NOMO-1 (cell line): ENCODE data around the gene SLC12A4.
"Not testable (repeated sequence)": the region's sequence is repeated elsewhere in the genome, so short reads cannot be mapped to it uniquely, and the experiment has no call there.

Source experiments
- DNase-seq, 2 experiments: peaks; one replicate each; lab custom pipeline; 2025; ENCODE audit not compliant: unreplicated experiment in 2 of 2; lab: John Stamatoyannopoulos, UW

SLC12A4 gene

DNA sequence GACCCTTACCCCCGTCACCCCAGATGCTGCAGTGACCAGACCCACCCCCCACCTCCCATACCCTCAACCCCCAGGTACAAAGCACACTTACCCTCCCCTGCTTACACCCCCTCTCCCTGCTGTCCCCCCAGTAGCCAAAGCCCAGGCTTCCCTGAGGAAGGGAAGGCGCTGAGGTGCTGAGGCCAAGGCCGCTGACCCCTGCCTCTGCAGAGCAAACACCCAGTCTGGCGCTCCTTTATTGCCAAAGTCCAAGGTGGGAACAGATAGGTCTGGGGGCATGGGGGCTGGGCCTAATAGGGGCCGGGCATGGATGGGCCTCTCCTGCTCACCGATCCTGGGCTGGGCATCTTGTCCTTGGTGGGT is 25.2 kb downstream of the SLC12A4 start:
- DNase-seq = no peak

DNA sequence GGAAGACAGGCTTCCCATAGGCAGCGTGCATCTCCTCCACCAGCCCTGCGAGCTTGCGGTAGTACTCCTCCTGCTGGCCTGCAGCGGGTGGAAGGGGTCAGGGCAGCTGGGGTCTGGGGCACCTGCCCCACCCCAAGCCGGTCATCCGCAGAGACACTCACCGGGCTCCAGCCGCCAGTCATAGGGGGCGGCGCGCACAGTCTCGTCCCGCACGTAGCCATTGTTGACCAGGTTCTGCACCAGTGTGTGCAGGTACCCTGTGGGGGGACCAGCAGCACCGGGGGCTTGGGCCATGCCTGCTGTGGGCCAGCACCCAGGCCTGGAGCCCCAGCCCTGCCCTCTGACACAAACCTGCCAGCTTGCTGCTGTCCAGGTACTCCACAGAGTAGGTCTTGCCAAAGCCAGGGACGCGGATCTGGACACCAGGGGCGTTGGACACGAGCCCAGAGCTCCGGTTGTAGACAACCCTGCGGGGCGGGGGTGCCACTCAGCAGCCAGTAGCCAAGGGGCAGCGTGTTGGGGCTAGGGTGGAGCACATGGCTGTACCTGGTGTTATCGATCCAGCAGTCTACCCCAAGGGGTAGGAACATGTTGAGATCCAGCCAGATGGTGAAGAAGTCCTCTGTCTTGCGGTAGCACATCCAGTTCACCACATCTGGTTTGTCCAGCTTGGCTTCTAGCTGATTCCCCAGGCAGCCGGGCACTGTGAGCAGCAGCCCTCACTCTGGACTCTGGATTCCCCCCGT is 25.8 kb downstream of the SLC12A4 start:
- DNase-seq = no peak

DNA sequence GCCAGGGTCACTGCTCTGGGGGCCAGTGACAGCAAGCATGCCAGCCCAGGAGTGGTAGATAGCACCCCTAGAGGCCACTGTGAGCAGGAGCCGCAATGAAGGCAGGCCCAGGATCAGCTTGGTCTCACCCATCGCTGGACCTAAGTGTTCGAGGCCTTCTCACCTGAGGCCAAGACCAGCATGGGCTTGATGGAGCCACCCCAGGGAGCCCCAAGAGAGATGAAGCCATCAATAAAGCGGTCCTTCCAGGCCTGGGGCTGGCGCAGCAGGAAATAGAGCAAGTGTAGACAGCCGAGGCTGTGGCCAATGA is 26.3 kb downstream of the SLC12A4 start:
- peak; percentile 11 to 17 for DNase-seq

DNA sequence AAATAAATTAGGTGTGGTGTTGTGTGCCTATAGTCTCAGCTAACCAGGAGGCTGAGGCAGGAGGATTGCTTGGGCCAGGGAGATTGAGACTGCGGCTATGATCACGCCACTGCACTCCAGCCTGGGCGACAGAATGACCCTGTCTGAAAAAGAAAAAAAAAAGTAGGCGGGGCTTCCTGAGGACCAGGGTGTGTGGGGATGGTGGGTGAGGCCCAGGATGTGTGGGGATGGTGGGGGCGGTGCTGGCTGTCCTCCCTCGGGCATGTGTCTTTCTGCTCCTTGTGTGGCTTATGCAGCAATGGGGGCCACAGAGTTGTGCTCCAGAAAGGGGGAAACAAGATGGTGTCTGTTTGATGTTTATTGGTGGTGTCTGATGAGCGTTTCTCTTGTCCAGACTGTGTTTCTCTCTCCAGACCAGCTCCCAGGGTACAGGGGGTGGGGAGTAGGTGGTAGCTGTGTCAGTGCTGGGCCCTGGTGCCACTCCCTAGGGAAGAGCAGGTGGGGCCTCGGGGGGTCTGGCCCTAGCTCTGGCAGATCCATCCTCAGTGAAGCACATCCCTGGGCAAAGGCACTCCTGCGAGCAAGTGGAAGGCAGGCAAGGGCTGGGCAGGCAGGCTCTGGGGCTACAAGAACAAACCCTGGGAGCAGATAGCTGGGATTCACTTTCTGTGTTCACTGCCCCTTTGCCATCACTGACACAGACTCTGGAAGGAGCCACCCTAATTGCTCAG is 26.8 kb downstream of the SLC12A4 start:
- DNase-seq = no peak

DNA sequence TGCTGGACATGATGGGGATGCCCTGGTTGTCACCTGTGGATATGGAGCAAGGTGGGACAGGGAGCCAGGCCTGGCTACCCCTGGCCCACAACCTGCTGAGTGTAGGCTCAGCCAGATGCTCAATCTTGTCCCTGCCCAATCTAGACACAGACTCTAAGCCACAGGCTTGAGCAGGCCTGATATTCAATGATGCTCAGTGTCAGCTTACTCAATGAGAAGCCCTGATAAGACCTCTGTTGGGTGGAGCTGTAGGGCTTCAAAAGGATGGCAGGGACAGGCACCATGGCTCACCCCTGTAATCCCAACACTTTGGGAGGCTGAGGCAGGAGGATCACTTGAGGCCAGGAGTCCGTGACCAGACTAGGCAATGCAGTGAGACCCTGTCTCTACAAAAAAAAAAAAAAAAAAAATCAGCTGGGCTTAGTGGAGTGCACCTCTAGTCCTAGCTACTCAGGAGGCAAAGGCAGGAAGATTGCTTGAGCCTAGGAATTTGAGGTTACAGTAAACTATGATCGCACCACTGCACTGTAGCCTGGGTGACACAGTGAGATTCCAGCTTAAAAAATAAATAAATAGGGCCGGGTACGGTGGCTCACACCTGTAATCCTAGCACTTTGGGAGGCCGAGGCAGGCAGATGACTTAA is 27.9 kb downstream of the SLC12A4 start:
- DNase-seq = no peak

DNA sequence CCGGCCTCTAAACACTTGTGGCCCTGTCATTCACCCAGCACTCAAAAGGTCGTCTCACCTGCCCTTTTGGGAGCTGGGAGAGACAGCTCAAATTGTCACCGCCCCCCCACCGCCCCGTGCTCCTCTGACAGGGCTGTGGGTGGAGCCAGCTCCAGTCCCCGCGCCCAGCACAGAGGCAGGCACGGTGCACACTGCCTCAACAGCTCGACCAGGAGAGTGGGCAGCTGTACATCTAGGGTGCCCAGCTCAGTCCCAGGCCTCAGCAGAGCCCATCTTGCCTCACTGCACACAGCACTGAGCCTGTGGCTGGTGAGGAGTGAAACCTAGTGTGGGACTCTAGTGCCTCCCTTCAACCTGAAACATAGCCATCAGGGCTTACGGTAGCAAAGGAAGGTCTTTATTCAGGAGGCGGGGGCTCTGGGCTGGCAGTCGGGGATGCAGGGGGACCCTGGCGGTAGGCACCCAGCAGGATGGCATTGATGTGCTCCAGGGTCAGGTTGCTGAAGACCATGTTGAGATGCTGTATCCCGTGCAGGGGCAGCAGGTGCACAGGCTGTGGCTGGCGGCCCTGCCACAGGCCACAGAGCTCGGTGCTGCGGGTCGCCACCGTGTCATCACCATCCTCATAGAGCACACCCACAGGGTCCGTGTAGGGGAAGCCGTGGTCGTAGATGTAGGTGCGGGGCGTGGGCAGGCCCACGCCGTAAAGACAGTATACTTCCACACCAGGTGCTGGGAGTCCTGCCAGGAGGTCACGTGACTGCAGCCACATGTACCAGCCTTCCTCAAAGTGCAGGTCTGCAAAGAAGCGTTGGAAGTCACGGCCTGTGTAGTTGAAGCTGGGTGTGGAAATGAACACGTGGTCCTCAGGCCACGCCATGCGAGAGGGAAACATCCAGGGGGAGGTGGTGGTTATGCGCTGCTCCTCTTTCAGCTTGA is 28.7 kb downstream of the SLC12A4 start:
- DNase-seq = no peak

DNA sequence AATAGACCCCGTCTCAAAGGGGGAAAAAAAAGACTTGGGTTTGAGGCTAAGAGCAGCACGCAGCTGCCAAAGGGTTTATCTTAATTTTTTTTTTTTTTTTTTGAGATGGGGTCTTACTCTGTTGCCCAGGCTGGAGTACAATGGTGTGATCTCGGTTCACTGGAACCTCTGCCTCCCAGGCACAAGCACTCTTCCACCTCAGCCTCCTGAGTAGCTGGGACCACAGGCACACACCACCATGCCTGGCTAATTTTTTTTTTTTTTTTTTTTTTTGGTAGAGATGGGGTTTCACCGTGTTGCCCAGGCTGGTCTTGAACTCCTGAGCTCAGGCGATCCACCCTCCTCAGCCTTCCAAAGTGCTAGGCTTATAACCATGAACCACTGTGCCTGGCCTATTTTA is 30.7 kb downstream of the SLC12A4 start:
- not testable (repeated sequence) for DNase-seq

DNA sequence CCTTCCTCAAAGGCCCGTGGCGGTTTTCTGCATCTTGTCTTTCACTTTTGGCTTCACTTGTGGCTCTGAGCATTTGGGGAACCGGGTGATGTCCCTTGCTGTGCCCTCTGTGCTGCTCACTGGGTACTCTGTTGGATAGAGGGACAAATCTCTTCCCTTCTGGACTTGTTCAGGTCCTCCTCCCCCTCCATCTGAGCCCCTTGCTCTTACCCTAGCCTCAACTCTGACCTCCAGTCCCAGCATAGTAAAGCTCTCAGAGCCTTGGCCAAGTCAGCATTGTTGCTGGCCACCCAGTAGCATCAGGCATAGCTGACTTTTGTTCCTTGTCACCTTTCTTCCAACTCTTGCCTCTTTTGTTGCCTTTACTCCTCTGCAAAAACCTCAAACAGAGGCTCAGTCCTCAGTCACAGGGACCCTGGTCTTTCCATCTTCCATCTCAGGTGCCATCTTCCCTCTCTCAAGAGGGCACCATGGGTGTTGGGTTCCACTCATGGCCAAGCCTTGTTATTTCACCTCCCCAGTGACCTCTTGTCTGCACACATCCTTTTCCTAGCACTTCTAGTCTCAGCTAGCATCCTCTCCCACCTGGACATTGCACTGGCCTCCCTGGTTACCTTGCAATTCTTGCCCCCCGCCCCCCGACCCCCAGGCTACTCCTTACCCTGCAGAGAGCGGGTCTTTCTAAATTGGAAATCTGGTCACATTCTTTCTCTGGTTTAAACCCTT is 31.4 kb downstream of the SLC12A4 start:
- peak; percentile 94 to 98 for DNase-seq

DNA sequence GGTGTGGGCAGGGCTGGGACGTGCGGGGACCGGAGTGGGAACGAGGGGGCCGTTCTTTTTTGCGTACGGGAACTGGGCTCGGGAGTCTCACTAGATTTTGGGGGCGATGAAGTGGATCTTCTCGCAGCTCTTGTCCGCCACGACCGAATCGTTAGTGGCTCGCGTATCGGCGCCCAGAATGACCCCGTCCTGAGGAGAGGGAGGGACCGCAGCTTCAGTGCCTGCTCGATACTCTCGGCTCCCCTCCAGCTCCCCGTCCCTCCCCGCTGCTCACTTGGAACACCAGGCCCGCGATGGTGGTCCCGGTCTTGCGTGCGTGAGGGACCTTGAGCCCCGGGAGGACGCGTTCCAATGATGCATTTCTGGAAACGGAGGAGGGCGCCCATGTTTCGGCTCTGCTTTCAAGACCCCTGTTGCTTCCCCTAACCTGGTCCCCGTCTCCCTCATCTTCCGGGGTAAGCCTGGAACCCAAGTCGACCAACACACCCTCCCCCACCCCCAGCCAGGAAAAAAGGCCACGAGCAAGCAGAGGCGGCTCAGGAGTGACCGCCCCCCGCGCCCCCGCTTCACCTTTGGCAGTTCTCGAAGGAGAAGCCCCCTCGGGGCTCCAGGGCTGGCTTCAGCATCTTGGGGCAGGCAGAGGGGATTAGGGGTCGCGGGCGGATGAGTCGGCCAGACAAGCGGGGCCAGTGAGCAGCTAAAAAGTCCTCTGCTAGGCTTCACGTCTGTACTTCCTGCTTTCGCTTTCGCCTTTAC is 32.1 kb downstream of the SLC12A4 start, which contains the start of gene PSMB10:
Gene PSMB10, minus strand, starts transcription at position 727 of the 756 bp plus-strand sequence. Its CDS starts 101 bp downstream, at position 626.
- DNase-seq = no peak

DNA sequence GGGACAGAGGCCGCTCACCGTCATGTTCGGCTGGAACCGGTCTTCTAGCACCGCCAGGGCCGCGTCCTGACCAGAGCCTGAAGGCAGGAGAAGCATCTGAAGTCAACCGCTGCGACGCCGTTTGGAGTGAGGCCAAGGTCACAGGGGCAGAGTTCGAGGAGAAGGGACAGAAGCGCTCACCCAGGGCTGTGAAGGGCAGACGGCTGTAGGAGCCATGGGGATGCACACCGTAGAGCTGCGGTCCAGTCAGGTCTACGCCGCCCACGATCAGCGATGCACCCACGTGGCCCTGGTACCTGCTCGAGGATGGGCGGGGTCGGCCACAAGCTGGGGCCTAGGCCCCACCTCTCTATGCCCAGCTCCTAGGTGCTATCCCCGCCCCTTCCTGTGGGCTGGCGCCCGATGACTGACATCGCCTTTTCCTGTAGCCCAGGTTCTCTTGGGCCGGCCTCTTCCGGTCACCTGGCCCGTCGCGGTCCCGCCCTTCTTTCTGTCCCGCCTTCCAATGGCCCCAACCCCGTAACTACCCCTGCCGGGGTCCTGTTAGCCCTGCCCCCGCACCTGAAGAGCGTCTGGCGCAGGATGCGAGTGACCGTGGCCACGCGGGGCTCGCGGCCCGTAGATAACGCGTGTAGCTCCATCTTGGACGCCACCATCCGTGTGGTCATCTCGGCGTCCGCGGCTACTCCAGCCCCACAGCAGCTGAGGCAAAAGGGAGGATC is 32.9 kb downstream of the SLC12A4 start:
- DNase-seq = peak; percentile 95 to 96

DNA sequence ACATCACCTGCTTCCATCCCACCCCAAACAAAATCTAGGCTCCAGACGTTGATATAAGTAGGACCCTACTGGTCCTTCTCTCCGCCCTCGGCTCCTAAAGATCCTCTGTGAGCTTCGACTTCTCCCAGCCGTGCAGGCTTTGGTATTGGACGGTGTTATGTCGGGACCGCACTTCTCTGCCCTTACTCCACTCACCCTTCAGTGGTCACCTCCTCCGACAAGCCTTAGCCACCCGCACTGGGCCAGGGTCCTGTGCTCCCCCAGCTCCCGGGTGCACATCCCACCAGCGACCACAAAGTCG is 33.4 kb downstream of the SLC12A4 start:
- DNase-seq = no peak

DNA sequence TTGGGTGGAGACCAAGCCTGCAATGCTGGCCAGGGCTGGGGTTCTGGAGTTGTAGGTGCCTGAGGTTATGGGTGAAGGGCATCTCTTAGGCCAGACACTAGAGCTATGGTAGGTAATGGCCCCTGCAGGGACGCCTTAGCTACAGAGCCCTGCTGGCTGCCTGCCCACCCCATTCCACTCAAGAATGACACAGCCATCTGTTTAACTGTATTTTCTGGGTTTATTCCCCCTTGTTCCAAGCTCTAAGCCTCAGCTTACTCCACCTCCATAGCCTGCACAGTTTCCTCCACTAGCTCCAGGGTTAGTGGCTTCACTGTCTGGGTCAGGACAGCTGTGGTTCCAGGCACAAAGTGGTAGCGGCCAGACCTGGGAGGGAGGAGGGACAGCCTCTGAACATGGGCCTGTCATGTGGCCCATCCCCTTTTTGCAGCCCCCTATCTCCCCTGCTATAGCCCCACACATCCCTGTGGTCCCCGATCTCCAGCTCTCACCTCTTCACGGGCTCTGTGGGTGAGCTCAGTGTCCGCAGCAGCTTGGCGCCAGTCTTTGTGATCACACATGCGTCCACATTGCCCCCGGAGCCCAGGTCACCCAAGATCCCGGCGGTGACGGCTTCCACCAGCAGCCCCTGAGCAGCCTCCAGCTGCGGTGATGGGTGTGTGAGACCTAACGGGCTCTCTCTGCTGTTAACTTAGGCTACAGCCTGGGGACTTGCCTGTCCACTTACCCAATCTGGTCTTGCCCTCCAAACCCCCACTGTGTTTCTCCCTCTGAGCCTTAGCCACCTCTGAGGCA is 33.9 kb downstream of the SLC12A4 start:
- no peak for DNase-seq

DNA sequence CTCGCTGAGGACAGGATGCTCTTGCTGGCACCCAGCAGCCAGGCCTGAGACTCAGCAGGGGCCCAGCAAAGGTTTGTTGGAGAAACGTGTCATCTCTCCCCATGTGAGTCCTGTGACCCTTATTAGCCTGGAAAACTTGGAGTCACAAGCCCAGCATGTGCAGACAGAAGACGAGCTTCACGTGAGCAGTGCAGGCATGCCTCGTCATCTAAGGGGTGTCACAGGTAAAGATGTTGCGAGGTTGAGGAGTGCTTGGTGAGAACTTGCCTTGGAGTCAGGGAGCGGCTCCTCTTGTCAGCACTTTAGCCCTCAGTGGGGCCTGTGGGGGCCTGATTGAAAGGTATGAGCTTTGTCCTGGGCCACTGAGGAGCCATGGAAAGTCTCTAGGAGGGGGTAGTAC is 34.6 kb downstream of the SLC12A4 start:
- no peak for DNase-seq

DNA sequence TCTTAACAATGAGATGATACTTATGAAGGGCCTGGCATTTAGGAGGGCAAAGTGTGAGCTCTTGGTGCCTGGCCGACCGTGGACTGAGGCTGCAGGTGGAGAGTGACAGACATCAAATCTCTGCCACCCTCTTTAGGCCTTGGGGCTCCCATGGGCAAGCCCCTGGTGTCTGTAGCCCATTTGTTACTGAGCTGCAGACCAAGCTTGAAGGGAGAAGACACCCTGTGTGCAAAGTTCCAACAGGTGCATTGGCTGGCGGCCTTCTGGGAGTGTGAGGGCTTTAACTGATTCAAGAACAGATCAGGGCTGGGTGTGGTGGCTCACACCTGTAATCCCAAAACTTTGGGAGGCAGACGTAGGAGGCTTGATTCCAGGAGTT is 36.0 kb downstream of the SLC12A4 start:
- no peak for DNase-seq

DNA sequence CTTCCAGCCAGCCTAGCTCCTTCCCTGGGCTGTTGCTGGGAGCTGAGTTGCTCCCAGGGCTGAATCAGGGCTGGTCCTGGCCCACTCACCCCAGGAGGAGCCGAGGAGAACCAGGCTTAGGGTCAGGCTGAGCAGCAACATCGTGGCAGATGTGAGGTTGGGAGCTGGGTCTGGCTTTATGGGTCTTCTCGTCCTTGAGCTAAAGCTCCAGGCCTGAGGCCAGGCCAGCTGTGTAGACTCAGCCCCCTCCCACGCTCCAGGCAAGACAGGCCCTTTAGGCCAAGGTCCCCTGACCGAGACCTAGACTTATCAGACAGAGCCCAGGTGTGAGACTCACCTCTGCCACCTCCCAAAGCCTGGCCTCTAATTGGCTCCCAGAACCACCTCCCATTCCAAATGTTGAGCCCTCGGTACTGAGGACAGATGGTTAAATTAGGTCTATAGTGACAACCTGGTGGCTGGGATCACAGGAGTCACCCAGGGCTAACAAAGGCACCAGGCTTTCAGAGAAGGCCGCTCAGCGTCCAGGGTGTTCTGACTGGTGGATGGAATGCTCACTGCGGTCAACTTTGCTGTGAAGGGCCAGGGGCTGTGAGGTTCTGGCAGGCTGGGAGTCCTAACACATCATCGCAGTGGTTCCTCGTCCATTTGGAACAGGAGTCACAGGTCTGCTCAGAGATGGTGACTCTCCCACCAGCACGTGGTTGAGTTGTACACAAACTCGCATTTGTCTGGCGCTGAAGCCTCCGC is 36.5 kb downstream of the SLC12A4 start, which contains the start of gene CTRL:
Gene CTRL, minus strand, starts transcription at position 151 of the 750 bp plus-strand sequence. Its CDS starts 10 bp downstream, at position 141.
- no peak for DNase-seq

DNA sequence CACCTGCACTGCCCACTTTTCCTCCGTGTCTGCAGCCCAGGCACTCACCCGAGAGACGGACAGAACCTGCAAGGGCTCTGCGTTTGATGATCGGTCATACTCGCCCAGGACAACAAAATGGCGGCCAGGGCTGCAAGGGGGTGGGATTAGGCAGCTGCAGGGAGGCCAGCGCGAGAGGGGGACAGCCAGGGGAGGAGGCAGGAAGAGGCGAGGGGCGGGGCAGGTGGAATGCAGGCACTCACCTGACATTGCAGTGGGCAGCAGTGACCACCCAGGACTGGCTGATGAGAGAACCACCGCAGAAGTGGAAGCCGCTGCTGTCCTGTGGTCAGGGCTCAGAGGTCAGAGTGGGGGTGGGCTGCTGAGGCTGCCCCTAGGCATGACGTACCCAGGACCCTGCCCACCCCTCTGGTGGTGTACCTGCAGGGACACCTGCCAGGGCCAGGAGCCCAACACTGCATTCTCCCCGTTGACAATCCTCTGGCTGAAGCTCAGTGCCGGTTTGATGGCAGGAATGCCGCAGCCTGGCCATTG is 37.7 kb downstream of the SLC12A4 start:
- DNase-seq = no peak

DNA sequence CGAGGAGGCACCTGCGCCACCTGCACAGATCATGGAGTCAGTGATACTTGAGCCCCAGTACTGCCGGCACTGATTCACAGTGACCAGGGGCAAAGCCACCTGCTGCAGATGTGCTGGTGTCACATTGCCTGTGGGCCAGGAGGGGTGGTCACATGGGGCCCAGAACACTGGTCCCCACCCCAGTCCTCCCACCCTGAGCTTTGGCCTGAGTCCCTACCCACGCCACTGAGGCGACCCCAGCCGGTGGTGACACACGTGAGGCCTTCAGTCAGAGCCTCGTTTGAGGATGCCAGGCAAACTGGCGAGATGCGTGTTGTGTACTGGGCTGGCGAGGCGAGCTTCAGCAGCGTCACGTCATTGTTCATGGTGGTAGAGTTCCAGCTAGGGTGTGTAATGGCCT is 38.2 kb downstream of the SLC12A4 start:
- DNase-seq = no peak
